ENCODE measurements around the gene ERG.

Gene ERG, protein sequence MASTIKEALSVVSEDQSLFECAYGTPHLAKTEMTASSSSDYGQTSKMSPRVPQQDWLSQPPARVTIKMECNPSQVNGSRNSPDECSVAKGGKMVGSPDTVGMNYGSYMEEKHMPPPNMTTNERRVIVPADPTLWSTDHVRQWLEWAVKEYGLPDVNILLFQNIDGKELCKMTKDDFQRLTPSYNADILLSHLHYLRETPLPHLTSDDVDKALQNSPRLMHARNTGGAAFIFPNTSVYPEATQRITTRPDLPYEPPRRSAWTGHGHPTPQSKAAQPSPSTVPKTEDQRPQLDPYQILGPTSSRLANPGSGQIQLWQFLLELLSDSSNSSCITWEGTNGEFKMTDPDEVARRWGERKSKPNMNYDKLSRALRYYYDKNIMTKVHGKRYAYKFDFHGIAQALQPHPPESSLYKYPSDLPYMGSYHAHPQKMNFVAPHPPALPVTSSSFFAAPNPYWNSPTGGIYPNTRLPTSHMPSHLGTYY

DNA sequence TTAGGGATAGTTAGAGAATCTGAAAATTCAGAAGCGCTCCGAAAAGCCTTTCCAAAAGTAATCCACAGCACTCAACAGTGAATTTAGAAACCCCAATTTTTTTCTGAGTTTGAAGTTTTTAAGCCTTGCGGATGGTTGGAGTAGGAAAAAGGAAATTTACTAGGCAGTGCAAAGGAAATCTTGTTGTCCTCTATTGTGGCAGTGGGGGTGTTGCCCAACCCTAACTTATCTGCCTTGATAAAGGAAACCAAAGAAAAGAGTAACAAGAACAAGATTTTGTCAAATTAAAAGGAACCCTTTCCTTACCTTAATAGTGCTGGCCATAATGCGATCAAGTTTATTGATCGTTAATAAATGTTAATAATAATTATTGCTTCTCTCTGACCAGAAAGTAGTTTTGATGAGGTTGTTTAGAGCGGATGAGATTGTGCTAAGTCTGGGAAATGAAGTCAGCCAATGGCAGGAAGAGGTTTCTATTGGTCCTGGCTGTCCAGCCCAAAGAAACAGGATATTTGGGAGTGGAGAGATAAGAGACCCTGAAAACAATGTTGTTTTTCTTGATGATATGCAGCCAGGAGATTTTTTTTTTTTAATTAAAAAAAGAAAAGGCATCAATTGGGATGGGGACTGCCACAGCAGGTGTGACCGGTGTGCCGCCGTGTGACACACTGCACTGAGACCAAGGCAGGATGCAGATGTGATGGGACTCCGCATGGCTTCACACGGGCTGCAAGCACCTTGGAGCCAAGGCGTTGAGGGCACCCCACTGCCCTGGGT is at the start of gene ERG:
Gene ERG (minus strand): TSS at position 421 of the 777 bp plus-strand sequence. CDS start 97 bp downstream, at position 324.
- no peak for DNase-seq

DNA sequence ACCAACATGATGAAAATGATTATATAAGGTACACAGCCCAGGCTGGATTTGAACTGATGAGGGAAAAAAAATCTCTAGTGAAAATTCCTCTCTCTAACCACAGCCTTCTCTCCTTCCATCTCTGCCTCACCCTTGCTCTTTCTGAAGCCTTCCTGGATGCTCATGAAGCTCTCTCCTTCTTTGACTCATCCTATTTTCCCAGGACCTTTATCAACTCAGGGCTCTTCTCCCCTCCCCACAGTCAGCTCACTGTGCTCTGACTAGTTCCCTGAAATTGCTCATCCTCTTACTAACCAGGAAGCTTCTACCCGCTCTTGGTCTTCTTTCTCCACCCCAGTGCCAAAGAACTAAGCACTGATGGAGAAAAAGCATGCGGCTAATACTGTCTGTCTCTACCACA is 46.4 kb upstream of the ERG start:
- DNase-seq: no peak

DNA sequence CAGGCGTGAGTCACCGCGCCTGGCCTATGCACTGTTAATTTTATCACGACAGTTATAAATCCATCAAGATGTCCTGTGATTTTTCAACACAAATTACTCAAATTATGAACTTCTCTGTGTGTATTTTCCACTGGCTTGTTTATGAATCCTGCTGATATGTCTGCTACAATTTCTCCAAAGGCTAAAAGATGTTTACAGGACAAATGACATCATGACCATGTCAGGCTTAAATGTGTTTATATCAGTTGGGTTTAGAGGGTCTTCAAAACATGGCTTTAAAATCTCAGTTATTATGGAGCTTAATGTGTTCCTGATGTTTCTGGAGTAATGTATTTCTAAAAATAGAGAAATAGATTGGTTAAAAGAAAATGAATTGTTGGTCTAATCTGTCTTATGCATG is 44.0 kb upstream of the ERG start:
- no peak for DNase-seq

DNA sequence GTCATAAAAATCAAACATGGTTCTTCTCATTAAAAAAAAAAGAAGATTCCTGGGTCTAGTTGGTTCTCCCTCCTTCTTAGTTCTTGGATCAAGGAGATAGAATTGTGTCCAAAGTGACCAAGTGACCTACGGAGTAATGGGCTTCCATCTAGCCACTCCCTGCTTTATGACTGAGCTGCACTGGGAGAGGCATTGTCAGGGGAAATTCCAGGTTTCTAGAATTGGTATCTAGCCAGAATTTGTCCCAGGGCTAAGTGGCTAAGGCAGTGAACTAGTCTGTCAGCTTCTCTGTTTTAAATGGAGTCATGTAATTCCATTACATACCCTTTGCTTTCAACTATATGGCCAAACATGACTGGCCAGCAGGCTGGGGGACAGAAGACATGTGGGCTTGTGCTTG is 40.1 kb upstream of the ERG start:
- no peak for DNase-seq

DNA sequence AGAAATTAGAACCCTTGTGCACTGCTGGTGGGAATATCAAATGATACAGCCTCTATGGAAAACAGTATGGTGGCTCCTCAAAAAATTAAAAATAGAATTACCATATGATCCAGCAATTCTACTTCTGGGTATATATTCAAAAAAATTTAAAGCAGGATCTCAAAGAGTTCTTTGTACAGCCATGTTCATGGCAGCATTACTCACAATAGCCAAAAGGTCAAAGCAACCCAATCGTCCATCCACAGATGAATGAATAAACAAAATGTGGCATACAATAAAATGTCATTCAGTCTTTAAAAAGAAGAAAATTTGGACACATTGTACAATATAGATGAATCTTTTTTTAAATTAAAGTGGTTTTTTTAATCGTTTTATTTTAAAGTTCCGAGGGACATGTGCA is 36.3 kb upstream of the ERG start:
- no peak for DNase-seq

DNA sequence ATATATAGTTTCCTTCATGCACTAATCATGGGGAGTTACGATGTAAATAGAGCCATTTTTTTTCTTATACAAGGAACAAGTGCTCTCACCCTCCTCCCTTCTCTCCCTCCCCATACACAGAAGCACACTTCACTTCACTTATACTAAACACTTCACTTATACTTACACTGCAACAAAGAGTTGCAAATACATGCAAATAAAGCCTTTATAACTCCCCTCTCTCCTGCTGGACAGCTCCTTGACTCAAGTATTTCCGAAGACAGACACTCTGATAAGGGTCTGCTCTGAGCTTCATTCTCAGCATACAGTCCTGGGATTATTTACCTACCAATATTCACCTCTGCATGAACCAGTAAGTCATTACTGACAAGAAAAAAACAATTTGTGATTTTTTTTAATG is 35.6 kb upstream of the ERG start:
- peak in 1 of 2 experiments; percentile 3 for DNase-seq

DNA sequence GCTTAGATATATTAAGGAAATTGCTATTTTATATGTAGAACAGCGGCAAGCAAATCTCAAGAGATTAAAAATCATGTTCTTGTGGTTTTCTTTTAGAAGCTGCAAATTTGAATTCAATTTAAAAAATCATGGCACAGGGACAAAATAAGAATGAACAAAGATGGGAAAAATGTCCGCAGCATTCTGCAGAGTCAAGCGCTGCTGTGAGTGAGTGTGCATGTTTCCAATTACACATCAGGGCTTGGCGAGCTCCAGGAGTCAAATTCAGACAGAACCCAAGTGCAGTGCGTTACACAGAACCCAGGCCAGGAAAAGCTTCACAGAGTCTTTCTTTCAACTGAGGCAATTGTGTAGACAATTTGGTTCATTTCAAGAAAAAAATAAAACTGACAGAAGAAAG is 33.3 kb upstream of the ERG start:
- no peak for DNase-seq

DNA sequence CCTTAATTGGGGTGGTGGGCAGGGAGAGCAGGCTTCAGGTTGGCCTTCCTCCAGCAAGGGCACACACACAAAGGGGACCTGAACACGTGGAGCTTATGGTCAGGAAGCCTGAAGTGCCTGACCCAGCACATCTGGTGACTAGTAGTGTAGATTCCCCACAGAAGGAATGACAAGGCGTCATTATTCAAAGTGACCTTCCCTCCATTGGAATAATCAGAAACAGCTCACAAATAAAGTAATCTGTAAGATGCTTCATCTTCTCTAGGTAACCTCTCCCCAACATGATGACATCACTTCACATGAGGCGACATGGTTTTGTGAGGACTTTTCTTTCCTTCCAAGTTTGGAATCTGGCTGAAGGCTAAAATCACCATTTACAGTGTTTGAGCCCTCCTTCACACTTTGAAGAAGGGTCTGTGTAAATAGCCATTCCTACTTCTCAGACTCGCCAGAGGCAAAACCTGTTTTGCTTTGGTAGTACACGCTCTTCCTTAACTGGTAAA is 32.8 kb upstream of the ERG start:
- no peak for DNase-seq

DNA sequence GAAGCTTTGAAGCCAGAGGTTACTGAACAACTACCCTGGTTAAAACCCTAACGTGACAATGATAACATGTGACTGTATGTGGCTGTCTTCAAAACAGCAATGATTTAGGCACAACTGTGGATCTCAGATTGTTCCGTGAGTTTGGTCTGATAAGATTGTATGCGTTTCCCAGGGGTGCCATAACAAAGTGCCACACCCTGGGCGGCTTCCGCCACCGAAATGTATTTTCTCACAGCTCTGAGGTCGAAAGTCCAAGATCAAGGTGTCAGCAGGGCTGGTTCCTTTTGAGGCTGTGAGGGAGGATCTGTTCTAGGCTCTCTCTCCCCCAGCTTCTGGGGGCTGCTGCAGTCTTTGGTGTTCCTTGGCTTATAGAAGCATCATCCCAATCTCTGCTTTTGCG is 29.5 kb upstream of the ERG start:
- DNase-seq: no peak

DNA sequence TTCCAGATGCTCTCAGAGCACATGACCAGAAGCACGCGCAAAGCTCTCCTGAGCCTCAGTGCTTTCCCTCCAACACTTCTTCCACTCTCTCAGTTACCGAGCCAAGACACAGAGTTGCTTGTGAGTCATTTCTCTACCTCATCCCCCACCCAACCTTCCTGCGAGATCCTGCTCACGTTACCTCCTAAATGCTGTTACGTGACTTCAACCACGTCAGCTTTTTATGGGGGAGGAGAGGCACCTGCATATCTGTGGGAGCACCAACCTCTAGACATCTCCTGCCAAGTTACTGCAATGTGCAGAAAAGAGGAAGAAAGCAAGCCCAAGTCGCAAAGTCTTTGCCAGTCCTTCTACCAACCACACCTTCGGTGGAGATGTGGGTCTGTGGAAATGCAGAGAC is 27.2 kb upstream of the ERG start:
- DNase-seq: no peak

DNA sequence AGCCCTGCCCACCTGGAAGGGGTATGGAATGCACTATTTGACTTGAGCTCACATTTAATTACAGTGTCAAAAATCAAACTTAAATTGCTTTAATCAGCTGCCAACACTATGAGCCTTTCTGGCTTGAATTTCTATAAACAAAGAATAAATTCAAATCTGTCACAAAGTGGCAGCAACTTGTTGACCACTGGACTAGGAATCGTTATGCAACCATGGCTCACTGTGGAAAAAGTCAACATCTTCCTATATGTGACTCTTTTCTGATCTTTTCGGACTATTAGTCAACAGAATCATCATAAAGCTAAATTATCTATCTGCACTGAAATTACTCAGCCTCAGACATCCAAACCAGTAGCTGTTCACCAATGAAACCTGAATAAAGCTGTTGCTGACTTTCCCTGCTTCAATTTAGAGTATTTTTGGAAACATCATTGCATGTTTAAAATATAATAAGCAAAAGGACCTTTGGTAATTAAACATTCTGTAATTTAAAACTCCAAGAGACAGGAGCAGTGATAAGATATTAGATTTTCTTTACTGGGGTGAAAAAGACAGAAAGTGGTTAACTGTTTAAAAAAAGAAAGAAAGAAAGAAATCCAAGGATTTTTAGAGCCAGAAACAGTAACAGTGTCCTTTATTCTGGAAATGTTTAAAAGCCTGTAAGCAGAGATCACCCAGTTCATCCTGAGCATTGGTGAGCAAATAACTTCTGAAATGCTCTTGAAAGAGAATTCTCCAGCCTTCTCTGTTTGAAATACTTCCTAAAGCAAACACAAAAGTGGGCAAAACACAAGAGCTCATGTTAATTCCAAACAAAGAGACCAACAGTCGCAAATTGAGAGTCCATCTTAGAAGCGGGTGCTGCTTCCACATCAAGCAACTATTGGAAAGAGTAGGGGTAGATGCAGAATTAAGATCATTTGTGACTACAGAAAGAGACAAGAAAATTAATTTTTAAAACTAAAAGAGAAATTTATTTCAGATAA is 26.2 kb upstream of the ERG start:
- no peak for DNase-seq

DNA sequence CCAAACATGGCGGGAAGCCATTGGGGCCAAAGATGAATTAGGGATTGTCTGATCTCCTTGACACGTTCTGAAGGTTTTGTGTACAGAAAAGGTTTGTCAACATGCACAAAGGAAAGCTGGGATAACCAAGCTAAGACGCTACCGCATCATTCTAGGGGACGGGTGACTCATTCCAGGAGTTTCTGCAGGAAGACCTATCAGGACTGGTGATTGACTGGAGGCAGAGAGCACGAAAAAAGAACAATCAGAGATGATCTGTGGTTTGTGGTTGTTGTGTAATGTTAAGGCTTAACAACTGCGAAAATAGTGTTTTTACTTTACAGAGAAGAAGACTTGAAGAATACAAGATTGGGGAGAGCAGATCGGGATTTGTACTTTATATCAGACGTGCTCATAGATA is 22.2 kb upstream of the ERG start:
- DNase-seq: no peak

DNA sequence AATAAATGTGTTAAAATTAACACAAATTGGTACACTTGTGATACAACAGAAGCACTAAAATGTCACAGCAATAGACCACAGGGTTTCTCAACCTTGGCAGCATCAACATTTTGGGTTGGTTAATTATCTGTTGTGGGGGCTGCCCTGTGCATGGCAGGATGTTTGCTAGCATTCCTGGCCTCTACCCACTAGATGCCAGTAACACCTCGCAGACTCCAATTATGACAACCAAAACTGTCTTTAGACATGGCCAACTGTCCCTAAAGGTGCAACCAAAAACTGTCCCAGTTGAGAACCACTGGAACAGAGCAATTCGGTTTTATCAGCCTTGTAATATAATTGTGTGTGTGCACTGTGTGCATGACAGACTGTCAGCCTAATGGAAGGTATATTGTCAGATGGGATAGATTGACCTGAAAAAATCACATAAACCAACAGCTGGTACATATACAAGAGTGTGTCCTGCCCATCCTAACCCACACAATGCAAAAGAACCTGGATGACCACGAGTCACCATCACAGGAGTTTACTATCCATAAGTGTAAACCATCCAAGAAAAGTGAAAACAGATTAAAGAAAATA is 13.5 kb upstream of the ERG start:
- peak in 1 of 2 experiments; percentile 33 for DNase-seq

DNA sequence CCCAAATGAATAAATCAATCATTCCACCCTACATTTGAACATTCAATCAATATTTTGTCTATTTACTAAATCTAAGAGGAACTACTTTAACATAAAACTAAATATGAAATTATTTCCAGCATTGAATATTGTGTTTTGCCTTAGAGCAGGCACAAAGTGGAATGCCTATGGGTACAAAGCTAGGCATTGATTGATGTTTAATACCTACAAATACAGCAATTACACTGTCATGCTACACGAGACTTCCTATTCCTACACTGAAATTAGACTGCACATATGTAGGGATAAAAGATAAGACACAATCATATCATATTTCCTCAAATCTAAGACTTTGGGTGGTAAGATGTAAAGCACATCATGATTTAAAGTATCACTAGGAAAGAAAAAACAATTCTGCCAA is 12.9 kb upstream of the ERG start:
- DNase-seq: no peak

DNA sequence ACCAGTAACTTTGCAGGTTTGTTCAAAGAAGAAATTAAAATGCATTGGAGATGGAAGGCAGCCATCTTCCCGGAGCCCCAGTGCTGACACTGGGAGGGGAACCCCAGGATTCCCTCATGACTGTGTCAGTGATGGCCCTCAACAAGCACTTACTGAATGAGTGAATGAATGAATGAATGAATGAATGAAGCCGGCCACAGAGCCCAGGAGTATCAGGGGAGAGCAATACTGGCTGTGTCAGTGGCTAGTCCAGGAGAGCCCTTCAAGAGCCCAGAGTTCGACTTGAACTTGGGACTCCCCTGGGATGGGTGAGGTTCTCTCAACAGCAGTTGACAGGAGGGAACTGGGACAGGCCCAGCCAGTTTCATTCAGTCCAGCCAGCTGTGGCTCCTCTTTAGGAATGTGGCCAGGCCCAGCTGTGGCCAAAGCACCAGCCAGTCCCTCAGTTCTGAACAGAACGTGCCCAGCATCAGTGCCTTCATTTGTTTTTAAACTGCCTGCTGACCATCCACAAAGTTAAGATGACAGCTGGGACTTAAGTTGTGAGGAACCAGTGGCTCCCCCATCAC is 9.2 kb upstream of the ERG start:
- no peak for DNase-seq

DNA sequence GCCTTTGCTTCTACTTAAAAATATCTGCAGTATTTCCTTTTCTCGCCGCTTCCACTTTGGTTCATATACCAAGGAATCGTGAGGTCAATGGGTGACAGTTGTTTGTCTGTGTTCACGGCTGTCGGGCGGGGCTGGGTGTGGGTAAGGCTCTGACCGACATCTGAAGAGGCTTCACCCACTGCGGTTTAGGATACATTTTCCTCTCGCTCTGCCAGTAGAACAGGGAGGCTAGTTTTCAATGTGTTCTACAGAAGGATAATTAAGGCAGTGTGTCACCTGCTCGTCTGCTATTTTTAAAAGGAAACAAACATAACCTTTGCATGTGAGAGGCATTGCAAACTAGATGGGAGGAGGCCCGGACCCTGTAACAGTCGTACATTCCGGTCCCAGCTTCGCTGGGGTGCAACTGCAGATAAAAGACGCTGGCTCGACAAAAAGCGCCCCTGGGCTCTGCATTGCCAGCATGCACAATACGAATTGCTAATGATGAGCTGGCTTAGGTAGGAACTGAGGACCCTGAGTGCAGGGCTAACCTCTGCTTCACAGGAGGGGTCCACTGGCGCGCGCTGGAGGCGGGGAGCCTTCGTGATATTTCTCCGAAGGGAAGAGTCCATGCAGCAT is 8.5 kb upstream of the ERG start:
- no peak for DNase-seq

DNA sequence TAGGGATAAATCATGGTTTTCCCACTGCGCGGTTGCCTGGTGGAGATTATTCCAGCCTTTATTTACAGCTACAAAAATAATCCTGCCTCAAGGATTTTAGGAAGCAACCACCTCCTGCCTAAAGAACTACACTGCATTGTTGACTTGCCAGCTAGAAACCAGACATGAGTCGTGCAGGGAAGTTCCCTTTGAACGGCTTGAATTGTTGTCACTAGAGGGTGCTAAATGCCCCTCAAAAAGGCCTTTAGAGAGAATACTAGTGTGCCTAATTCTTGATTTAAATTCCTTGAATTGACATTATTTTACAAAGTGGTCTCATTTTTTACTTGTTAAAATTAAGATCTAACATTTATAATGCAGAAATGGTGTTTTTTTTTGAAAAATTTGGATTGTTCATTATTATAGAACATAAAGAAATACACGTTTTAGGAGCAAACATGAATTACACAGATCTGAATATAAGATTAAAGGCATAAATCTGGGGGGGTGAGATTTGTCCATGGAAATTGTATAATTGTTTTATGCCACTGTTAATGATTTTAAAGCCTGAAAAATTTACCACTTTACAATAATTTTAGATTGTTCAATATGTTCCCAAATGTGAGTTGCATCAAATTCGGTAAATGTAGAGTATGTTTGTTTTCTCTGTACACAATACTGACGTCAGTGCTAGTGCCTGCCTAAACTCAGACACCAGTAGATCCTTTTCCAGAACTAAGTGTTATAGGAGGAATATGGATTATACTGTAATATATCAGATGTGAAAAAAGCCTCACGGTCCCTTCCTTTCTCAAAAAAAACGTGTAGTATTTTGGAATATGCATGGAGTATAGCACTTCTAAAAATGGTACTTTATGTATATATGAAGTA is 7.6 kb upstream of the ERG start:
- peak; percentile 40 to 70 for DNase-seq

DNA sequence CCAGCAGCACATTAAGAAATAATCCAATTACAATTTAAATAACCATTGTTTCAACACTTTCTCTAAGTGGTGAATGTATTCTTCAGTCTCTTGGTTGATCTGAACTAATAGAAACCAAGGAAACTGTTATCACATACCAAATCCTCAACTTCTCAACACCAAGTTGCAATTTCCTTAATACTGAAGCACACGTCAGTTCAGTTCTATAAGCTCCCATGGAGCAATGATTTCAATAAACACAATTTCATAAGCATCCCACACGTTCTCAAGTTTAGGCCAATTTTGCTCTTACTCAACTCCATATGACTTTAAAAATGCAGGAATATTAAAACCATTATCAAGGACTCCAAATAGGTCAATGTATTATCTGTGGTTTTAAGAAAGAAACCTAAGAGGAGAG is 5.8 kb upstream of the ERG start:
- DNase-seq: no peak

DNA sequence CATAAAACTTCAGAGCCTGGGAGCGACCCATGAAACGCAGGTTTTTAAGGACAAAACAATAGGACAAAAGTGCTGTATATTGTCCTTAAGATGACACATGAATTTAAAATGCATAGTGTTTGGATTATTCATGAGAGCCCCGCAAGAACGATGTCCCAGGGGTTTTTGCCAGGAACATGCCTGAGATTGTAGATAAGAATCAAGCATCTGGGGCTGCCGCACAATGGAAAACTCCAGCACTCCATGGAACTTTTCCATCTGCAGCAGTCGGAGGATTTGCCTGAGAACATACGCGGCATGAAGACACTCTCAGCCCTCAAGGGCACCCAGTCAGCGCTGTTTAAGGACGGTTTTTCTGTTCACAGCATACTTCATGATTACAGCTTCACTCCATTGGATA is 5.3 kb upstream of the ERG start:
- DNase-seq: no peak

DNA sequence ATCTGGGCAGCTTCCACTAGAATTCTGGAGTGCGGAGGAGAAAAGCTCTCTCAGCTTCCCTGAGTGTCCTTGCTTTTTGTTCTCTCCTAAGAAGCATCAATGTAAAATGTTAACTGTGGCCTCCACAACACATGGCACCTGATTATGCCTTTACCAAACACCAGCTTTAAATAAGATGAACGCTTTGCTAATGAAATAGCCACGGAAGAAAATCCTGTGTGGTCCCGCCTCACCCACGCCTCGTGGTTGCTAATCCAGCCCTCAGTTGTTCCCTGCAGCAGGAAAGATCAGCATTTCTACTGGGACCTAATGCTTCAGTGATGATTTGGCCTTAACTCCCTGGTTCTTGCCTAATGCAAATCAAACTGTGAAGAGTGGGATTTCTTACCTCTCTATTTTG is 1.8 kb upstream of the ERG start:
- DNase-seq: no peak

DNA sequence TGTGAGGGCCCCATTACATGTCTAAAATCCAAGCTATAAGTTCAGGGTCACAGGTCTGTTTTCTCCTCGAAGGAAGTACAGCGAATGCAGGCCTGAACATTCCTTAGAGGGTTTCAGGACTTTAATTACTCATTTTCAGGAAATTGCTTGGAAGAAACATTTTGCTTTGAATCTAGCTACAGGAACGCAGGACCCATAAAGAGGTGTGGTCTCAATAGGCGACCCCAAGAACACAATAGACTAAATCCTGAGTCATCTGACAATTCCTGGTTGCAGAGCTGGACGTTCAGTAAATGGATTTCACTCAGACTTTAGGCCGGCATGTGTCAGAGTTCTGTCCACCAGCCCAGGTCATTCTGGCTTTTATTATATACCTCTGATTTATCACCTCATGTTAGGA is 1.0 kb upstream of the ERG start:
- no peak for DNase-seq
